Stimulated activated CD8-positive, alpha-beta memory T cell treated with anti-CD3 and anti-CD28 coated beads, Interleukin-12 subunit alpha, Interleukin-12 subunit beta, amount 100 ng/mL, for 1 hour (primary cell): ENCODE results near the gene SSH3.

Experiments
- DNase-seq: peaks from one replicate; pipeline ENCODE4 v3.0.0-alpha.2; 2020; ENCODE audit warnings: low read depth

Gene SSH3

DNA sequence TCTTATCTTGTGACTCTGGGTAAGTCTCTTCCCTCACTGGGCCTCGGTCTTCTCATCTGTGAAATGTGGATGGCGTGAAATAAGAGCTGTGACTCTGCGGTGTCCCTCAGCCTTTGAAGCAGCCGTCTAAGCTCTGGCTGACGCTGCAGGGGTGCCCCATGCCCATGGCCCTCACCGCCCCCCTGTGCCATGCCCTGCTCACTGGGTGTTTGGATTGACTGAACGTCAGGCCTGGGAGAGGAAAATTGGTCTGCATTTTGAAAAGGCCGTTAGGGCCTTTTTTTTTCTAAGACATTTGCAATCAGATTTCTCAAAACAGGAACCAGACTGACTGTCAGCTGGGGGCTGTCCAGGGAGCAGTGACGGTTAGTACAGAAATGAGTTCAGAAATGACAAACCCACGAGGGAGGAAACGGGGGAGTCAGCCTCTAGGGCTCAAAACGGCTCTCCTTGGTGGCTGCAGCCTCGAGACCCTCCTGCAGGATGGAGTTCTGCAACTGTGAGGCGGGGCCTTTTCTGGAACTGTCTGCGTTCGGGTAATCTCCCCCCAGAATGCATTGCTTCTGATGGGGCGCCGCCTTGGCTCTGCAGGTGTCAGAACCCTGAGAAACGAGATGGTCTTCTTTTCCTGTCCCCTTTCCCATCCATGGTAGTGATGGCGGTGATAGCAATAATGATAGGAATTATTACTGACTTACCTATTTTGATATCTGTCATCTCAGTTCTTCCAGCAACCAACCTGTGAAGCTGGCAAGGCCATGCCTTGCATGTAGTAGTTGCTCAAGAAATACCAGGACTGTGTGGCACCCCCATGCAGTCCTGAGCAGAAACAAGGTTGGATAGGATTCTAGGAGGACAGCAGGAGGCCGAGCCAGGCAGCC is 35.0 kb upstream of the SSH3 start:
- DNase-seq = no peak

GRCh38 chr11:67268962-67269268 is 34.4 kb upstream of the SSH3 start:
- no peak for DNase-seq

- DNase-seq = no peak
Observed at GRCh38 chr11:67269401-67270255, 33.7 kb upstream of the SSH3 start.

GRCh38 chr11:67270256-67271204 is 32.8 kb upstream of the SSH3 start:
- DNase-seq = no peak

GRCh38 chr11:67271205-67271540 is 32.2 kb upstream of the SSH3 start:
- DNase-seq = no peak

DNA sequence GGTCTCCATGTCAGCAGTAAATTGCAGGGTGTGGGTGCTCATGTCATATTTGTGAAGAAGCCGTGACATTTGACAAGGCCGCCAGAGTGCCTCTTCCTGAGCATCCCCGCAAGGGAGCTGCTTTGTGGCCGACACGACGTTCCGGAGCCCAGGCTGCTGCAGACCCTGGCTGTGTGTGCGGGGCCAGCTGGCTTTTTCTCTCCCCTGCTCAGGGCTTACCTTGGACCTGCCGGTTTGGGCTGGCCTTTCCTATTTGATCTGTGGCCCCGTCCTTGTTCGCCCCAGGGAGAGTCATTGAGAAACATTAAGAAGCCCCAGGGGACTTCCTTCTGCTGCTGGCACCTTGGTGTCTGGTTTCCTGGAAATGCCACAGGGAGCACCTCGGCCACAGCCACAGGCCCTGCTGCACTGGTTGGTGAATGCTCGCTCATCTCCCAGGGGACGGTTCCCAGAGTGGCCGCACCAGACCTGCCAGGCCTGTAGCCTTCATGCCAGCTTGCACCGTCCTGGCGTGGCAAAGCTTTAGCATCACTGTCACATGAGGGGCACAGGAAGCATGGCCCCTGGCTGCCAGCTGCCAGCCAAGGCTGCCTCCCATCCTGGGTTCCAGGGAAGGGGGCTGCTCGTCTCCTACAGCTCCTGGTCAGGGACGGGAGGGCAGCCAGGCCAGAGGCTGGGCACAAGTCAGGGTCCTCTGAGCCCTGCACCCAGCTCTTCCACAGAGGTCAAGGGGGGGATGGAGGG is 31.6 kb upstream of the SSH3 start:
- no peak for DNase-seq

DNA sequence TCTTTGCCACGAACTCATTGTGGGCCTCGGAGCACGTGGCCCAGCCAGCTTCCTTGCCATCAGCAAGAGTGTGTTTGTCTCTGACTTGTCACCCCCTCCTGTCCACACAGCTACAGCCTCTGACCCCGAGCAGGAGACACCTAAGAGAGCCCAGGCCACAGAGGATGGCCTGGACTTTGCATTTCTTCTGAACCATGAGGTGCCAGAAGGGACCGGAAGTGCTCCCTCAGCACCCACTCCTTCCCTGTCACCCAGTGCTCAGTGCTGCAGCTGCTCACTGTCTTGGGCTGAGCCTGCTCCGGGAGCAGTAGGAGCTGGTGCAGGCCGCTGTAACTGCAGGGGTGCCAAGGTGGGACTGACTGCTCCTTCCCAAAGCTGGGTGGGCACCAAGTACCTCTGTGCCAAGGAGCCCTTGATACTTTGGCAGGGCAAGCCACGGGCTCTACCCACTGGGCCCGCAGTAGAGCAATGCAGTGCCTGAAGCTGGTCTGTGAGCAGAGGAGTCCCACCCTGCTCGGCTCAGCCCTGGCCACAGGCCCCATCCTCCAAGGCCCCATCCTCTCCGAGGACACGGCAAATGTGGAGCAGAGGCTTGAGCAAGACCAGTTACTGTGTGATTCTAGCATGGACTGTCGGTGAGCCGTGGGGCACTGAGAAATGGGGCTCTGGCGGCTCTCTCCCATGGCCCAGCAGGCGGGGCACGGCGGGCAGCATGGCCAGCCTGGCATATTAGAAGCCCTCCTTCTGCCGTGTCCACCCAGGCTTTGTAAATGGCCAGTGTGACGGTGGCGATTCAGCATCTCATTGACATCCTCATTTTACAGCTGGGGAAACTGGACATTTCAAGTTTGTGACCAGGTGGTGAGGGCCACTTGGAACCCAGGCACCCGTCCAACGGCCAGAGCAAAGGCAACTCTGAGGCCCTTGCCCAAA is 30.7 kb upstream of the SSH3 start:
- DNase-seq = no peak

- DNase-seq = no peak
Observed at GRCh38 chr11:67273260-67273990, 29.9 kb upstream of the SSH3 start.

- DNase-seq = no peak
Observed at GRCh38 chr11:67274768-67275605, 28.3 kb upstream of the SSH3 start.

DNA sequence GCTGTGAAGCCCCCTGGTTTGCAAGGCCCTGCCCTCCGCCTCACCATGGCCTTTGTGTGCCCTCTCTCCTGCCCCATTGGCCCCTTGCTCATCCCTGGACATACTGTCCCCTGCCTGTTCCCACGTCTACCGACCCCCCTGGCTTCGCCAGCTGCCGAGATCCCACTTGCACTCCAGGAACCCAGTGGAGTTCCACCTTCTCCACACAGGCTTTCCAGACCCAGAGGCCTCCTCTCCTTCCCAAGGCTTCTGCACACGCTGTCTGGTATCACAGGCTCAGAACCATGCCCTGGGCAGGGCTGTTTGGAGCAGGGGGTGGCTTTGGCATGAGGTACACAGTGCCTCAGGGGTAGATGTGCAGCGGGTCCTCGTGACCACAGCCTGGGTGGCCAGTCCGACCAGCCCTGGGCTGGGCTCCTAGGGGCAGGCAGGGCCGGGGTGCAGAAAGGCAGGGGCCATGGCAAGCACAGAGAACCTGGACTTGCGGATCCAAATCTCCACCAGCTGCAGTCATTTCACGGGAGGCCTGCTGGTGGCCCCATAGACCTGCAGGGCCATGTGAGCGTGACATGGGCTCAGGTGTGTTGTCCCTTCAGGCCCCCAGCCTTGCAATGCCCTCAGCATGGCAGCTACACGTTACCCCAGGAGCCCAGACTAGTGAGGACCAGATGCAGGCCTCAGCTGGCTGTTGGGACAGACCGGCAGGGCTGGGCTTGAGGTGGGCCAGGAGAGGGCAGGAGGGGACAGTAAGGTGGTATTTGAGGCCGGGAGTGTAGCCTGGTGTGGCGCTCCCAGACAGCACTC is 27.5 kb upstream of the SSH3 start:
- DNase-seq = no peak

GRCh38 chr11:67276781-67277230 is 26.5 kb upstream of the SSH3 start:
- no peak for DNase-seq

- peak; percentile 78 for DNase-seq
Observed at GRCh38 chr11:67277231-67277961, 25.9 kb upstream of the SSH3 start.

DNA sequence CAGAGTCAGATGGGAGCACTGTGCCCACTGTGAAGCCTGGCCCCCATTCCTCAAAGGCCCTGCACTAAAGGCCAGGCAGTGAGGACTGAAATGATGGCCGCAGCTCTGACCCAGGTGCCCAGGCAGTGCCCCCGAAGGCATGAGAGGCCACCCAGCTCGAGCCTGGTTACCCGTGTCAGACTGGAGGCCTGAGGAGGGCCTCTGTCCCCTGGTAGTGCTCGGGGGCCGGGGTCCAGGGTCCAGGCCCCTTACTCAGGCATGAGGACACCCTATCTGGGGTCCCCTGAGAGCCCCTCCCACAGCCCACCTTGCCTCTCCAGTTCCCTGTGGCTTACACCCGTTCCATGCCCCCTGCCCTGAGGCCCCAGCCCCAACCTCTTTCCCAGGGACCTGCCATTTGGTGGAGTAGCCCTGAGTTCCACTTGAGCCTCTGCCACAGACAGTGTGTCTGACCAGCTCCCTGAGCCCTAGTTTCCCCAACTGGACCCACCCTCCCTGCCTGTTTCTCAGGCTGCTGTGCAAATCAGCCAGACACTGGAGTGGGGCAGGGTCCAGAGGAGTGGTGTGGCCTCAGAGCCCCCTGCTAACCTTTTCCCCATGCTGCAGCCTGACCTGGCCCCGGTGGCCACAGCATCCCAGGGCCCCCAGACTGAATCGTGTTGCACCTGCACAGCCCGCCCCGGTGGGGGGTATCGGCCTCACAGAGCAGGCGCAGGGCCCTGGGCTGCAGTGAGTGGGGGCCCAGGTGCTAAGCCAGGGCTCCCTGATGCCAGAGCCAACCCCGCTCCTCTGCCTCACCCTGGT is 25.0 kb upstream of the SSH3 start:
- DNase-seq = no peak

- no peak for DNase-seq
Observed at GRCh38 chr11:67278939-67279588, 24.3 kb upstream of the SSH3 start.

GRCh38 chr11:67279589-67280340 is 23.6 kb upstream of the SSH3 start:
- DNase-seq = no peak
